HG02571 (cell line): Measurements from ENCODE around the gene ACOT2.
"Not testable (repeated sequence)": the region's sequence is repeated elsewhere in the genome, so short reads cannot be mapped to it uniquely, and the experiment has no call there.

ENCODE experiments used
- ATAC-seq: cut with Tn5 transposase; IDR thresholded peaks from one replicate; pipeline ENCODE4 v1.9.1; 2021; ENCODE audit warnings: mild to moderate bottlenecking, moderate library complexity; ENCODE audit not compliant: unreplicated experiment

Gene ACOT2

GRCh38 chr14:73567358-73567757 is 1.7 kb upstream of the ACOT2 start:
- ATAC-seq, result no peak

DNA sequence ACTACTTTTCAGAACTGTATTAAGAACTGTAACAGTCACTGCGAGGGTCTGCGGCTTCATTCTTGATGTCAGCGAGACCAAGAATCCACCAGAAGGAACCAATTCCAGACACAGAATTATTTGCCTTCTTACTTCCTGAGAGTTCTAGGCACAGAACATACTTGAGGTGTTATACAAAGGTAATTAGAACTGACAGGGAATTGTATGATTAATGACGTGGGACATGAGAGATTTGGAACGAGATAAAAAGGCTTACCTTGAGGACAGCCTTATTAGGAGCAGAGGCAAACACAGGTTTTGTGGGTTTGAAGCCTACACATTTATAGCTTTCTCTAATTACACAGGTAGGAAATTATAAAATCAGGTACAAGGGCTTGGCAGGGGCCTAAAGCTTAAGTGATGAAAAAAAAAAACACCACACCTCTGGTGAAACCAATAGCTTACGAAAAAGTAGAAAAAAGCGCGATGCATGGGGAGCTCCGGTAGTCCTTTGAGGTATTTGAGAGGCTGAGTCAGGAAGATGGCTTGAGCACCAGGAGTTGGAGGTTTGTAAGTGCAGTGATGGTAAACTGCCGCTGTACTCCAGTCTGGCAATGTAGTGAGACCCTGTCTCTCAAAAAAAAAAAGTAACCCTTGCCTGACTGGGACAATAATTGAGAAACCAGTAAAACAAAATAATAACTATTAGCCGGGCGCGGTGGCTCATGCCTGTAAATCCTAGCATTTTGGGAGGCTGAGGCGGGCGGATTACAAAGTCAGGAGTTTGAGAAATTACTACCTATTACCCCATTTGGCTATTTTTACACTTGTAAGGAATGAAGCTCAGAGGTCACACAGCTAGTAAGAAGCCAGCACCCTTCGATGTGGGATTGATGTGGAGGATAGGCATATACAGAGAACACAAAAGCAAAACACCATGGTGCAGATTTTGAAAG is 795 bp upstream of the ACOT2 start:
- no peak for ATAC-seq

DNA sequence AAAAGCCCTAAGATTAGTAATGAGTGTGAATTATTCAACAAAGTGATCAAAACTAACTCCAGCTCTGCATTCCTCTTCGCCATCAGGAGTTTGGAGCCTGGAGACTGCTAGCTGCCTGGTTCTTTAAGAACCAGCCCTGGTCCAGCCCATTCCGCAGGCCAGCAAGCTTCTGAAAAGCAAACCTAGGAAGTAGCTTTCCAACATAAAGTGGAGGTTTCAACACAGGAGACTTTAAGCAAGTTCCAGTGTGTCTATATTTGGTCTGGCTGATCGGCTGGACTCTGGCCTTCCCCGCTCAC is 178 bp upstream of the ACOT2 start:
- ATAC-seq, result not testable (repeated sequence)

DNA sequence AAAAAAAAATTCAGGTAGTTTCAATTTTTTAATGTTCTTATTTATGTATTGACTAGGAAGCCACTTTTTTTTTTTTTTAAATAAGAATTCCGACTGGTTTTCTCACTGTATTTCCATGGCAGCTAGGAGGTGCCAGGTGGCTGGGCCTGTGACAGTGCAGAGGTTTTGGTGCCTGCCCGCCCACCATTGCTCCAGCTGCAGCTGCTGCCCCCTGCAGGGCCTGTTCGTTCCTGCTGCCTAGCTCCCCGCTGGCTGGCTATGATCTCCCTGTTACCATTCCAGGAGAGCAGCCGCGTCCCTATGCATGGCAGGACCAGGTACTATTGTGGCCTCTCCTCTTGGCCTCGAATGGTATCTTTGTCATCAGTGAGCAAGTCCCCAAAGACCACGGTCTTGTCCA is 1.9 kb downstream of the ACOT2 start:
- ATAC-seq, result not testable (repeated sequence)

- ATAC-seq, result not testable (repeated sequence)
Observed at GRCh38 chr14:73573034-73573433, 4.0 kb downstream of the ACOT2 start.

GRCh38 chr14:73573740-73574139 is 4.7 kb downstream of the ACOT2 start:
- not testable (repeated sequence) for ATAC-seq

DNA sequence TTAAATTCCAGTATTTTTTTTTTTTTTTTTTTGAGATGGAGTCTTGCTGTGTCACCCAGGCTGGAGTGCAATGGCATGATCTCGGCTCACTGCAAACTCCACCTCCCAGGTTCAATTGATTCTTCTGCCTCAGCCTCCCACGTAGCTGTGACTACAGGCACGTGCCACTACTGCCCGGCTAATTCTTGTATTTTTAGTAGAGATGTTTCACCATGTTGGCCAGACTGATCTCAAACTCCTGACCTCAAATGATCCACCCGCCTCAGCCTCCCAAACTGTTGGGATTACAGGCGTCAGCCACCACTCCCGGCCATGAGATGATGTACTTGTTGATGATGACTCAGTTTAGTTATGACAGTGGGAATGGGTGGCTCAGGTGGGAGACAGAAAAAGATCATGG is 5.2 kb downstream of the ACOT2 start:
- not testable (repeated sequence) for ATAC-seq

GRCh38 chr14:73576391-73576790 is 7.4 kb downstream of the ACOT2 start:
- ATAC-seq, result no peak

- not testable (repeated sequence) for ATAC-seq
Observed at GRCh38 chr14:73577214-73577613, 8.2 kb downstream of the ACOT2 start.

DNA sequence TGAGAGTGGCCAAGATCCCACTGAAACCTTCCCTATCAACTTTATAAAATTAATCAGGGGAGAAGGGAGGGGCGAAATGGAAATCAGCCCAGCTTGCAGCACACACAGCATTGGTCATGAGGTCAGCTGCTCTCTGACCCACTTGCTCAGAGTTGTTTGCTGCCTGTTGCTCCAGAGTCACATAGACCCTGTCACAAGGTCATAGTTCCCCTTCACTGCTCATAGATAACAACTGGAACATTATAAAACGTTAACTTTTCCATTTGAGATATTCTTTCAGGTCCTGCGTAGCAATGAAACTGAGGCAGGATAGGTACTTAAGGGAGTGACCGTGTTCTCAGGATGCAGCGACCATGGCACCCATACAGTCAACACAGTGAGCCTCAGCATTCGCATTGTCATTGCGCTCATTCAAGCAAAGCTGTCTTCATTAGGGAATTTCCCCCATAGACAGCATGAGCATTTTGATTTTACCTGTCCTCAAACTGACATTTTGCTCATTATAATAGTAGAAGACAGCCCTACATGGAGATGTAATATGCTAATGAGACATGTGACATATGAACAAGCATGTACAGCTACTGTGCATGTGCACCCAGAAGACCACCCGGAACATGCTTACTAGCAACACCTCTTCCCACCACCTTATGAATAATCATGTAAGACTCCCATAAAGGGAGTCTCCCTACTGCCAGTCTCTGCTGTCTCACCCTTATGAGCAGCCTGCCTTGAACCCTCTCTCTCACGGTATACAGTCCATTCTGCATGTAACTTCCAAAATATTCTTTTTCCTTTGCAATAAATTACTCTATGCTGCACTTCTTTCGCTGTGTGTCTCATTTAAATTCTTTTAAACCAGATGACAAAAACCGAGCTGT is 13.3 kb downstream of the ACOT2 start:
- ATAC-seq, result not testable (repeated sequence)

DNA sequence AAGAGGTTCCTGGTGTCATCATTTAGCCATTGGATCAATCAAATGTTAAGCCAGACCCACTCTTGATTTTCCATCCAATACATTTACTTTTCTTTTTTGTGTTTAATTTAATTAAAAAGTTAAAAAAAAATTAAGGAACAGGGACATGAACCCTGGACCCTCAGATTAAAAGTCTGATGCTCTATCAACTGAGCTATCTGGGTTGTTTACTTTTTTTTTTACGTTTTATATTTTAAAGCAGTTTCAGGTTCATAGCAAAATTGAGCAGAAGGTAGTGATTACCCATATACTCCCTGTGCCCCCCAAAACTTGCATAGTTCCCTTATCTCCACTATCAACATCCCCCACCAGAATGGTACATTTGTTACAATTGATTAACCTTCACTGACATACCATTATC is 19.7 kb downstream of the ACOT2 start:
- no peak for ATAC-seq

DNA sequence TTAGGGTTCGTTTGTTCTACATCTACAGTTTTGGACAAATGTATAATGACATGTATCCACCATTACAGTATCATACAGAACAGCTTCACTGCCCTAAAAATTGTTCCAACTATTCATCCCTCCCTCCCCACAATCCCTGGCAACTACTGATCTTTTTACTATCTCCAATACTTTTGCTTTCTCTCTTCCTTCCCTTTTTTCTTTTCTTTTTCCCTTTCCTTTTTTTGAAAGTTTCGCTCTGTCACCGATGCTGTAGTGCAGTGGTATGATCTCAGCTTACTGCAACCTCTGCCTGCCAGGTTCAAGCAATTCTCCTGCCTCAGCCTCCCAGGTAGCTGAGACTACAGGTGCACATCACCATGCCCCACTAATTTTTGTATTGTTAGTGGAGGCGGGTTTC is 20.1 kb downstream of the ACOT2 start:
- no peak for ATAC-seq

GRCh38 chr14:73590673-73591004 is 21.6 kb downstream of the ACOT2 start:
- not testable (repeated sequence) for ATAC-seq

DNA sequence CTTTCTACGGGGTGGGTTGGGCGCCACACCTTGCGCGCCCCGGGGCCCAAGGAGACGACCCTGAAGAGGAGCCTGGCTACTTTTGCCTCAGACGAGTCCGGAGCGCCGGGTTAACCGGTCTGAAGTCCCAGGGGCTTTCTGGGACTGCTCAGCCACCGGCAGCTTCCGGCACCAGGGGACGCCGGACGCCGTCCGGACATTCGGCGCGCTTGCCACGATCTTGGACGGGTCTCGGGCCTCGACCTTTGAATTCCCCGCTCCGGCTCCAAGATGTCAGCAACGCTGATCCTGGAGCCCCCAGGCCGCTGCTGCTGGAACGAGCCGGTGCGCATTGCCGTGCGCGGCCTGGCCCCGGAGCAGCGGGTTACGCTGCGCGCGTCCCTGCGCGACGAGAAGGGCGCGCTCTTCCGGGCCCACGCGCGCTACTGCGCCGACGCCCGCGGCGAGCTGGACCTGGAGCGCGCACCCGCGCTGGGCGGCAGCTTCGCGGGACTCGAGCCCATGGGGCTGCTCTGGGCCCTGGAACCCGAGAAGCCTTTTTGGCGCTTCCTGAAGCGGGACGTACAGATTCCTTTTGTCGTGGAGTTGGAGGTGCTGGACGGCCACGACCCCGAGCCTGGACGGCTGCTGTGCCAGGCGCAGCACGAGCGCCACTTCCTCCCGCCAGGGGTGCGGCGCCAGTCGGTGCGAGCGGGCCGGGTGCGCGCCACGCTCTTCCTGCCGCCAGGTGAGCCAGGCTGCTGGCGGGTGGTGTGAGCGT is 22.9 kb downstream of the ACOT2 start, which contains the start of gene ACOT4:
ACOT4 (plus strand) TSS at position 184 of the 760 bp plus-strand sequence; CDS start at position 271, 87 bp downstream.
- ATAC-seq, result no peak

DNA sequence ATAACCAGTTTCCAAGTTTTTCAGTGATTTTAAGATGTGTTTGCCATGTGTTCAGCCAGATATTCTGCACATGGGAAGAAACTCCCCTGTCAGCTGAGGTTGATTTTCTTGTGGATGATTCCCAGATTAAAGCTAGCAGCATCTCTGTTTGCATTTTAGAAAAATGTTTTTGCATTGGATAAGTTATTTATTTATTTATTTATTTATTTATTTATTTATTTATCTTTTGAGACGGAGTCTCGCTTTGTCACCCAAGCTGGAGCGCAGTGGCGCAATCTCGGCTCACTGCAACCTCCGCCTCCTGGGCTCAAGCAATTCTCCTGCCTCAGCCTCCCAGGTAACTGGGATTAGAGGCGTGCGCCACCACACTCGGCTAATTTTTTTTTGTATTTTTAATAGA is 25.5 kb downstream of the ACOT2 start:
- ATAC-seq, result no peak

- no peak for ATAC-seq
Observed at GRCh38 chr14:73599499-73599898, 30.5 kb downstream of the ACOT2 start.

DNA sequence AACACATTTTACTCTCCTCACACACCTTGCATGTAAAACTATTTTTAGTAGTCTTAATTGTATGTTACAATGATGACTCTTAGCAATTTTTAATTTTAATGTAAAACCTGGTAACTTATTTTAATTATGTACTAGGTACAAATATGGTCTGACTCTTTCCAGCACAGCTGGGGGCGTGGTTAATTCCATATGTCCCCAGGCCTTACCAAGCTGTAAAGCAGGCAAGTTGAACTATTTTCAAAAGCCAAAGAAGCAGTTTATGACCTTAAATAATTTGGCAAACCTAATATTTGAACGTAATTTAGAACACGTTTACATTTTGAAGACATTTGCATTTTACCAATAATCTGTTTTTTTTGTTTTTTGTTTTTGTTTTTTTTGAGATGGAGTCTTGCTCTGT is 34.0 kb downstream of the ACOT2 start:
- no peak for ATAC-seq

DNA sequence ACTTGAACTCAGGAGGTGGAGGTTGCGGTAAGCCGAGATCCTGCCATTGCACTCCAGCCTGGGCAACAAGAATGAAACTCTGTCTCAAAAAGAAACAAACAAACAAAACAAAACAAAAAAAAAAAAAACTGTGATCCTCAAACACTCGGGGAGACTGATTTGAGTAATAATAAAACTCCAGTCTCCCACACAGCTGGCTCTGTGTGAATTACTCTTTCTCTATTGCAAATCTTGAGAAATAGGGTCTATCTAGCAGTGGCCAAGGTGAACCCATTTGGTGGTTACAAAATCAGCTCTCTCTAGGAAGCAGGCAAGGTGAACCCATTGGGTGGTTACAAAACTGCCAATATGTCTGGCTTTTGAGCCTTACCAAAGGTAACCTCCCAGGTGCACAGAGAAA is 37.3 kb downstream of the ACOT2 start:
- ATAC-seq, result no peak

DNA sequence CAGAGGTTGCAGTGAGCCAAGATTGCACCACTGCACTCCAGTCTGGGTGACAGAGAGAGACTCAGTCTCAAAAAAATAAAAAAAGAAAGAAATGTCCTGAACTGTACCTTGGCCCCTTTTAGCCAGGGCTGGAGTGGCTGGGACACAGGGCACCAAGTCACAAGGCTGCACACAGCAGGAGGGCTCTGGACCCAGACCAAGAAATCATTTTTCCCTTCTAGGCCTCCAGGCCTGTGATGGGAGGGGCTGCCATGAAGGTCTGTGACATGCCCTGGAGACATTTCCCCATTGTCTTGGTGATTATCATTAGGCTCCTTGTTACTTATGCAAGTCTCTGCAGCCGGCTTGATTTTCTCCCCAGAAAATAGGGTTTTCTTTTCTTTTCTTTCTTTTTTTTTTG is 38.2 kb downstream of the ACOT2 start:
- ATAC-seq, result no peak

- ATAC-seq, result no peak
Observed at GRCh38 chr14:73610687-73611086, 41.7 kb downstream of the ACOT2 start.
